WTC11 (cell line): Measurements from ENCODE around the gene PAK6. TPM values are rescaled to one million over a fixed set of nuclear protein-coding genes. Genes with fewer than 3 reads are reported as not detected.

ENCODE experiments used
- ATAC-seq: fragments of 200-7000 bp; cut with Tn5 transposase; 2 replicates; pipeline ENCODE4 v1.10.0; 2021; ENCODE audit warnings: mild to moderate bottlenecking, moderate library complexity
- CTCF ChIA-PET: fragments of 300-600 bp; sonication (Branson Sonifier 250); formaldehyde crosslinking; loops from one replicate; lab custom pipeline; 2021; ENCODE audit warnings: antibody characterized with exemption; lab: Charles Lee
- POLR2A ChIA-PET: fragments of 350-600 bp; sonication (Branson Sonifier 250); formaldehyde crosslinking; loops from one replicate; lab custom pipeline; 2021; ENCODE audit warnings: antibody characterized with exemption; lab: Charles Lee
- DNase-seq: peaks from one replicate; pipeline ENCODE4 v3.0.0; 2021; ENCODE audit warnings: low spot score
- H3K27ac Mint-ChIP-seq: 2 replicates; pipeline ENCODE4 v1.8.0; 2021; ENCODE audit warnings: mixed read lengths
- H3K27me3 Mint-ChIP-seq: 2 replicates; pipeline ENCODE4 v1.8.0; 2021; ENCODE audit warnings: low read depth, mild to moderate bottlenecking, moderate library complexity, mixed read lengths
- H3K36me3 Mint-ChIP-seq: 2 replicates; pipeline ENCODE4 v1.8.0; 2021; ENCODE audit warnings: mixed read lengths
- H3K4me1 Mint-ChIP-seq: 2 replicates; pipeline ENCODE4 v1.8.0; 2022; ENCODE audit warnings: mixed read lengths
- H3K4me3 Mint-ChIP-seq: 2 replicates; pipeline ENCODE4 v1.8.0; 2021; ENCODE audit warnings: mild to moderate bottlenecking, moderate library complexity, mixed read lengths
- H3K9me3 Mint-ChIP-seq: 2 replicates; pipeline ENCODE4 v1.8.0; 2021; ENCODE audit warnings: mixed read lengths
- FOXP1 ChIP-seq: sonication (generic); formaldehyde crosslinking; IDR thresholded peaks from 2 replicates; pipeline ENCODE4 v1.8.0; 2022; ENCODE audit warnings: missing genetic modification reagents, mild to moderate bottlenecking, moderate library complexity, borderline replicate concordance
- IRF2 ChIP-seq: sonication (generic); formaldehyde crosslinking; IDR thresholded peaks from 2 replicates; pipeline ENCODE4 v1.8.0; 2022; ENCODE audit warnings: low read depth, missing genetic modification reagents, borderline replicate concordance
- MAX ChIP-seq: sonication (generic); formaldehyde crosslinking; IDR thresholded peaks from 2 replicates; pipeline ENCODE4 v1.8.0; 2022; ENCODE audit warnings: mild to moderate bottlenecking, missing genetic modification reagents
- MXD4 ChIP-seq: fragments of 250-450 bp; sonication (Bioruptor Pico); IDR thresholded peaks from 2 replicates; pipeline ENCODE4 v1.8.0; 2021; ENCODE audit warnings: mild to moderate bottlenecking, moderate library complexity, borderline replicate concordance
- NR2C2 ChIP-seq: sonication (generic); formaldehyde crosslinking; IDR thresholded peaks from 2 replicates; pipeline ENCODE4 v1.8.0; 2022; ENCODE audit warnings: mild to moderate bottlenecking, missing genetic modification reagents
- PRRX2 ChIP-seq: fragments of 250-450 bp; sonication (Bioruptor Pico); IDR thresholded peaks from 2 replicates; pipeline ENCODE4 v1.8.0; 2021; ENCODE audit warnings: mild to moderate bottlenecking
- SMAD4 ChIP-seq: sonication (generic); formaldehyde crosslinking; IDR thresholded peaks from 2 replicates; pipeline ENCODE4 v1.8.0; 2022; ENCODE audit warnings: mild to moderate bottlenecking, missing genetic modification reagents
- SP1 ChIP-seq: sonication (generic); formaldehyde crosslinking; conservative IDR thresholded peaks from 2 replicates; pipeline ENCODE4 v1.8.1; 2022; ENCODE audit warnings: missing genetic modification reagents
- TCF7 ChIP-seq: sonication (generic); formaldehyde crosslinking; IDR thresholded peaks from 2 replicates; pipeline ENCODE4 v1.8.0; 2022; ENCODE audit warnings: mild to moderate bottlenecking, low read depth, missing genetic modification reagents, moderate library complexity
- TEAD1 ChIP-seq: sonication (generic); formaldehyde crosslinking; IDR thresholded peaks from 2 replicates; pipeline ENCODE4 v1.8.0; 2022; ENCODE audit warnings: mild to moderate bottlenecking, missing genetic modification reagents
- ZNF232 ChIP-seq: sonication (generic); formaldehyde crosslinking; IDR thresholded peaks from 2 replicates; pipeline ENCODE4 v1.8.0; 2022; ENCODE audit warnings: mild to moderate bottlenecking, missing genetic modification reagents
- ZNF263 ChIP-seq: sonication (generic); formaldehyde crosslinking; IDR thresholded peaks from 2 replicates; pipeline ENCODE4 v1.8.1; 2022; ENCODE audit warnings: low read depth, mild to moderate bottlenecking, moderate library complexity, missing genetic modification reagents
- total RNA-seq: library from RNA; stranded (reverse); gene quantifications from 3 replicates; pipeline ENCODE4 v1.2.3, GENCODE V29; 2021
- TF ChIP-seq, protein P1 (sequence below): sonication (generic); formaldehyde crosslinking; IDR thresholded peaks from 2 replicates; pipeline ENCODE4 v1.8.0; 2022; ENCODE audit warnings: mild to moderate bottlenecking, missing genetic modification reagents
- TF ChIP-seq, protein P2 (sequence below): sonication (generic); formaldehyde crosslinking; IDR thresholded peaks from 2 replicates; pipeline ENCODE4 v1.8.1; 2023; ENCODE audit warnings: mild to moderate bottlenecking, moderate library complexity, missing genetic modification reagents
- TF ChIP-seq, protein P3 (sequence below): sonication (generic); formaldehyde crosslinking; IDR thresholded peaks from 2 replicates; pipeline ENCODE4 v1.8.1; 2023; ENCODE audit warnings: mild to moderate bottlenecking, missing genetic modification reagents

PAK6 gene
- total RNA-seq, 1 experiment from 2014 or later, result 11.7 TPM

- Mint-ChIP-seq H3K36me3 (no peaks in the 10 kb centered on the region), H3K27me3 (peaks cover 68% of the 10 kb centered on the region), H3K27ac (no peak overlapping the region), H3K9me3 (no peaks in the 10 kb centered on the region), H3K4me3 (peak overlapping the region; percentile 63), H3K4me1 (peaks cover 44% of the 10 kb centered on the region)
- CTCF ChIA-PET, result interaction anchor here (0.8 to 13.0 kb wide), 12 partner anchors 8 to 224 kb away, joined by 3 to 341 read pairs (median 4); partner anchors contain the start of genes CCDC9B and PLCB2
- TF ChIP-seq IRF2 (CRISPR knock-in tag) (no peak), ZNF263 (CRISPR knock-in tag) (no peak), FOXP1 (CRISPR knock-in tag) (0 out of 2 replicates have a peak, but pooled peaks have one; percentile 26), TCF7 (no peak), ZNF232 (no peak), SP1 (CRISPR knock-in tag) (no peak), MAX (CRISPR knock-in tag) (peak; percentile 36; the same call in 1 of the 2 replicates), SMAD4 (CRISPR knock-in tag) (no peak)
- TF ChIP-seq, protein P1, sequence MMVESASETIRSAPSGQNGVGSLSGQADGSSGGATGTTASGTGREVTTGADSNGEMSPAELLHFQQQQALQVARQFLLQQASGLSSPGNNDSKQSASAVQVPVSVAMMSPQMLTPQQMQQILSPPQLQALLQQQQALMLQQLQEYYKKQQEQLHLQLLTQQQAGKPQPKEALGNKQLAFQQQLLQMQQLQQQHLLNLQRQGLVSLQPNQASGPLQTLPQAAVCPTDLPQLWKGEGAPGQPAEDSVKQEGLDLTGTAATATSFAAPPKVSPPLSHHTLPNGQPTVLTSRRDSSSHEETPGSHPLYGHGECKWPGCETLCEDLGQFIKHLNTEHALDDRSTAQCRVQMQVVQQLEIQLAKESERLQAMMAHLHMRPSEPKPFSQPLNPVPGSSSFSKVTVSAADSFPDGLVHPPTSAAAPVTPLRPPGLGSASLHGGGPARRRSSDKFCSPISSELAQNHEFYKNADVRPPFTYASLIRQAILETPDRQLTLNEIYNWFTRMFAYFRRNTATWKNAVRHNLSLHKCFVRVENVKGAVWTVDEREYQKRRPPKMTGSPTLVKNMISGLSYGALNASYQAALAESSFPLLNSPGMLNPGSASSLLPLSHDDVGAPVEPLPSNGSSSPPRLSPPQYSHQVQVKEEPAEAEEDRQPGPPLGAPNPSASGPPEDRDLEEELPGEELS (CRISPR knock-in tag), result 0 out of 2 replicates have a peak, but pooled peaks have one; percentile 39
- no peak for DNase-seq
- no peak for ATAC-seq
- POLR2A ChIA-PET, result interaction anchor here (0.9 to 1.1 kb wide), 3 partner anchors 18 to 136 kb away, joined by 3 to 5 read pairs (median 3); partner anchors contain the start of gene PLCB2
Observed at GRCh38 chr15:40283615-40284300, 44.9 kb downstream of the PAK6 start.

DNA sequence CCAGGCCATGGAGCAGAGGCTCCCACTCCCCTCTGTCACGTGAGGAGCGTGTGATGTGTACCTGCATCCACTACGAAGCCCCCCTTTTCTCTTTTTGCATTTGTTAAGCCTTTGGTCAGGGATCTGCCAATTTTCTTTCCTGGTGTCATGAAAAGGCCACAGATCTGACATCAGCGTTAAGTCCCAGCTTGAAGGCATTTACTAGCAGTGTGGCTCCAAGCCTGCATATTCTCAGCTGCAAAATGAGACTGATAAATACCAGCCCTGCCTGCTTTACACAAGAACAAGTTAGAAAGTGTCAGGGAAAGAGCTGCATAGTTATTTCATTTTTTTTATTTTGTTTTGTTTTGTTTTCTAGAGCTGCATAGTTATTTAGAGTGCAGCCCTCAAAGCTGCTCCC lies 46.3 kb downstream of the PAK6 start:
- H3K36me3 Mint-ChIP-seq, result no peaks in the 10 kb centered on the region
- no peak overlapping the region for H3K4me3 Mint-ChIP-seq
- ATAC-seq, result no peak

More for the DNA sequence above, 46.3 kb downstream of the PAK6 start:
- Mint-ChIP-seq H3K27me3 (peaks cover 65% of the 10 kb centered on the region), H3K9me3 (no peaks in the 10 kb centered on the region), H3K27ac (no peak overlapping the region), H3K4me1 (peaks cover 37% of the 10 kb centered on the region)
- ChIA-PET CTCF (interaction anchor here (0.8 to 13.0 kb wide), 10 partner anchors 11 to 255 kb away, joined by 3 to 341 read pairs (median 4); partner anchors contain the start of gene PLCB2), POLR2A (interaction anchor here (0.6 to 1.3 kb wide), 3 partner anchors 8 to 22 kb away, joined by 3 to 4 read pairs (median 3); partner anchors contain the start of gene PLCB2)
- no peak for DNase-seq
- TF ChIP-seq TEAD1 (CRISPR knock-in tag) (no peak), PRRX2 (CRISPR knock-in tag) (no peak), NR2C2 (CRISPR knock-in tag) (no peak), MXD4 (CRISPR knock-in tag) (no peak), IRF2 (CRISPR knock-in tag) (no peak)
- TF ChIP-seq, protein P2, sequence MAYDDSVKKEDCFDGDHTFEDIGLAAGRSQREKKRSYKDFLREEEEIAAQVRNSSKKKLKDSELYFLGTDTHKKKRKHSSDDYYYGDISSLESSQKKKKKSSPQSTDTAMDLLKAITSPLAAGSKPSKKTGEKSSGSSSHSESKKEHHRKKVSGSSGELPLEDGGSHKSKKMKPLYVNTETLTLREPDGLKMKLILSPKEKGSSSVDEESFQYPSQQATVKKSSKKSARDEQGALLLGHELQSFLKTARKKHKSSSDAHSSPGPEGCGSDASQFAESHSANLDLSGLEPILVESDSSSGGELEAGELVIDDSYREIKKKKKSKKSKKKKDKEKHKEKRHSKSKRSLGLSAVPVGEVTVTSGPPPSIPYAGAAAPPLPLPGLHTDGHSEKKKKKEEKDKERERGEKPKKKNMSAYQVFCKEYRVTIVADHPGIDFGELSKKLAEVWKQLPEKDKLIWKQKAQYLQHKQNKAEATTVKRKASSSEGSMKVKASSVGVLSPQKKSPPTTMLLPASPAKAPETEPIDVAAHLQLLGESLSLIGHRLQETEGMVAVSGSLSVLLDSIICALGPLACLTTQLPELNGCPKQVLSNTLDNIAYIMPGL (CRISPR knock-in tag), result no peak
- TF ChIP-seq, protein P3, sequence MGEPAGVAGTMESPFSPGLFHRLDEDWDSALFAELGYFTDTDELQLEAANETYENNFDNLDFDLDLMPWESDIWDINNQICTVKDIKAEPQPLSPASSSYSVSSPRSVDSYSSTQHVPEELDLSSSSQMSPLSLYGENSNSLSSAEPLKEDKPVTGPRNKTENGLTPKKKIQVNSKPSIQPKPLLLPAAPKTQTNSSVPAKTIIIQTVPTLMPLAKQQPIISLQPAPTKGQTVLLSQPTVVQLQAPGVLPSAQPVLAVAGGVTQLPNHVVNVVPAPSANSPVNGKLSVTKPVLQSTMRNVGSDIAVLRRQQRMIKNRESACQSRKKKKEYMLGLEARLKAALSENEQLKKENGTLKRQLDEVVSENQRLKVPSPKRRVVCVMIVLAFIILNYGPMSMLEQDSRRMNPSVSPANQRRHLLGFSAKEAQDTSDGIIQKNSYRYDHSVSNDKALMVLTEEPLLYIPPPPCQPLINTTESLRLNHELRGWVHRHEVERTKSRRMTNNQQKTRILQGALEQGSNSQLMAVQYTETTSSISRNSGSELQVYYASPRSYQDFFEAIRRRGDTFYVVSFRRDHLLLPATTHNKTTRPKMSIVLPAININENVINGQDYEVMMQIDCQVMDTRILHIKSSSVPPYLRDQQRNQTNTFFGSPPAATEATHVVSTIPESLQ (CRISPR knock-in tag), result no peak
- TF ChIP-seq, all 79 proteins: peak for 0
